Measurements from ENCODE around the gene DARS1.

DARS1 gene

DNA sequence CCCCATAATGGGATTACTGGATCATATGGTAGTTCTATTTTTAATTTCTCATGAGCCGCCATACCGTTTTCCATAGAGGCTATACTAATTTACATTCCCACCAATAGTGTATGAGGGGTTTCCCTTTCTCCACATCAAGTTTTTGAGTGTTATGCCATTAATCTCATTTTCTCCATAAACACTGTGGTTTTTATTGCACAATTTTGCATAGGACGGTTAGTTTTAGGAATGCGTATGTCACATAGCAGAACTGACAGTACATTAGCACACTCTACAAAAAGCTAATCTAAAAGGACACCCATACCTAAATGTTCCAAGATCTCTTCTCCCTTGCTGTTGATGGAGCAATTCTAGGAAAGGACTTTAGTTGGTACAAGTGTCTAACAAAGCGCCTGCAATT is 32.5 kb downstream of the DARS1 start:
- no peak overlapping the region for H3K4me3 ChIP-seq (ENCODE audit: low read length)
- no peak for DNase-seq (ENCODE audit: low read depth, low spot score)

DNA sequence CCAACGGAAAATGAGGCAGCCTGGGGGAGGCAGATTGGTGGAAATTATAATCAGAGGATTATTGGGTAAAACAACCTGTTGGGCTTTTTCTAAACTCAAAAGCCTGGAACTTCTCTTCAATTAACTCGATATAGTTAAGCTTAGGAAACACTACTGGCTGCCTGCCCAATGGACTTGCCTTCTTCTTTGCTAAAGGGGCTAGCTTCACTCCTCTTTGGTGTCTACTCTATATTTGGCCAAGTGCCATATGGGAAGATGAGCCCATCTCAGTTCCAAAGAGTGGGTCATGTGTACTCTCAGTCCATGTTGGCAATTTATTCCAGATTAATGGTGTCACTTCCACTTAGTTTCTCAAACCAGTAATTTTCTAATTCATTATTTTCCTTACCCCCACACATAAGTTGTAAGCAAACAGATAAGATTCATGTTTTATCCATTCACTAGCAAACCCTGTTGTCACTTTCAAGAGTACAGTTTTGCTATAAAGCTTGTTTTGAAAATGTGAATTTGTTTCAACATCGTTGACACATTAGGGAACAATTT is 34.3 kb downstream of the DARS1 start:
- no peak overlapping the region for H3K4me3 ChIP-seq (ENCODE audit: low read length)
- no peak for DNase-seq (ENCODE audit: low read depth, low spot score)

DNA sequence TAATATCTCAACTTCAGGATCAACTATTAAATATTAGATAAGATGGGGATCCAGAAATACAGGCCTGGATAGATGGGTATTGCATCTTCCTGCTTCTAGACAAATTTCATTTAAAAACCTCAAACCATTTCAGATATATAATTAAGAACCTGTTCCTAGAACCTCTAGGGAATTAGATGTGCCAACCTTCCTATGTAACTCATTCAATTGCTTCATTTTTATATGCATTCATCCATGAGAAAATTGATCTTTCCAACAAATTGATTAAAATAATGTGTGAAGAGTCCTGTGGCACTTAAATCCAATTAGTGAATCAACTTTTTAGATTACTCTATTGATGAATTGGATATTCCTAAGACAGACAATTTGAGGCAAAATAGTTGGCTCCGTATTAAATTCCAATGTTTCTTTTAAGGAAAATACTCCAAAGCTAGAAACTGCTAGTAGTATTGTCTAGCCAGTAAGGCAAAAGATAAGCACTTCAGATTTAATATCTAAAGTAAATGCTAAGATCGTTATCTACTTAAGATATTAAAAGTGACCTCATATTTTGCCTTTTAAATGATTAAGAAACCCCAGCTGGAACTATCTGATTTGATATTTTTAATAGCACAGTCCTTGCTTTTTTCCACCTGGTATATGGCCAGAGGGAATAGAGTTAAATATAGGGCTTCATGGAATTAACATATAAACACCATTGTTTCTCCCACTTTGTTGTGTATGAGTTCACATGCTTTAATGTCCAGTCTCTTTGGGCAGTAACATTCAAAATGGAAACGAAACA is 35.8 kb downstream of the DARS1 start:
- H3K4me3 ChIP-seq (ENCODE audit: low read length): no peak overlapping the region
- DNase-seq (ENCODE audit: low read depth, low spot score): no peak

DNA sequence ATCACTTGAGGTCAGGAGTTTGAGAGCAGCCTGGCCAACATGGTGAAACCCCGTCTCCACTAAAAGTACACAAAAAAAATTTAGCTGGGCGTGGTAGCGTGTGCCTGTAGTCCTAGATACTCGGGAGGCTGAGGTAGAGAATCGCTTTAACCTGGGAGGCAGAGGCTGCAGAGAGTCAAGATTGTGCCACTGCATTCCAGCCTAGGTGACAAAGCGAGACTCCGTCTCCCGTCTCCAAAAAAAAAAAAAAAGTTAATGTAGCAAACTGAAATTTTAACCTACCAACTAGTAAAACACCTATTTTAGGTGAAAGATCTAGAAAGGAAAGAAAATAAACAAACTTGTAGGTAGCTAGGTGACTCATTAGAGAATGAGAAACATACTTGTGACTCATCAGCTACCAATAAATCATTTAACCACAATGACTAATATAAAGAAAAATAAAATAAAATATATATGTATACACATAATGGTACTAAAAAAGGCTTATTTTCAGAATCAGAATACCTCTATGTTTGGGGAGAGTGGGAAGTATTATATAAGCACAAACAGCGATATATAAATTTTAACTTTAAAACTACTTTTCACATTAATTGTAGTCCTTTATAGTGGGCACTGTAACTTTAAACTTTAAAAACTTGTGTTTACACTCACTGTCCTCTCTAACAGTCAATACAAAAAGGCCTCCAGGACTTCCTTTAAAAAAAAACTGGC is 36.6 kb downstream of the DARS1 start:
- no peak for DNase-seq (ENCODE audit: low read depth, low spot score)
- no peak overlapping the region for H3K4me3 ChIP-seq (ENCODE audit: low read length)

DNA sequence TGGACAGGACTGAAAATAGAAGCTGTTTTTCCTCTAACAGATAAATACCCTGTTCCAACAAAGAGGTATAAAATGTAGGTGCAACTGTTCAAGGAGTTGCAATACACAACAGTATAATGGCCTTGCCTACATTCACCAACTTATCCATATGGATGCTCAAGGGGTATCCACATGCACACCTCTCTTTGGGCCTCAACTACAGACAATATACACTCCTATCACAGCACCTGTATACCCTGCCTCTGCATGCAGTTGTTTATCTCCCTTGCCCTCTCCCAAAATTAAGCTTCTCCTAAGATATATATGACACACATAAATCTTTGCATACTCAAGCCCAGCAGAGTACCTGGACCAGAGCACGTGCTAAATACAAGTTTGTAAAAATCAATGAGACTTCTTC is 37.3 kb downstream of the DARS1 start:
- H3K4me3 ChIP-seq (ENCODE audit: low read length): no peak overlapping the region
- no peak for DNase-seq (ENCODE audit: low read depth, low spot score)

DNA sequence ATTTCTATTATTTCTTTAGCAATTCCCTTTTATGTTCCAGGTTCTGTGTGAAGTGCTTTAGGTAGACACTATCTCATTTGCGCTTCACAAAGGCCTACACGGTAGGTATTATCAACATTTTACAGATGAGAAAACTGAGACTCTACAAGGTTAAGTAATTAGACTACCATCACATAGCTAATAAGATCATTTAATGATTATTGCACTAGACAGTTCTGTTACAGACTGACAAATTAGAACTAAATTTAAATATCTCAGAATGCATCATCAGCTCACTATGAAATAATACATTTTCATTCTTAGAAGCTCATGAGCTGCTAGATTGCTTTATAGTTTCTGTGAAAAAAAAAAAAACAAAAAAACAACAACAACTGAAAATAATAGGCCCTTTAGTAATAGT is 37.9 kb downstream of the DARS1 start:
- no peak overlapping the region for H3K4me3 ChIP-seq (ENCODE audit: low read length)
- DNase-seq (ENCODE audit: low read depth, low spot score): no peak

DNA sequence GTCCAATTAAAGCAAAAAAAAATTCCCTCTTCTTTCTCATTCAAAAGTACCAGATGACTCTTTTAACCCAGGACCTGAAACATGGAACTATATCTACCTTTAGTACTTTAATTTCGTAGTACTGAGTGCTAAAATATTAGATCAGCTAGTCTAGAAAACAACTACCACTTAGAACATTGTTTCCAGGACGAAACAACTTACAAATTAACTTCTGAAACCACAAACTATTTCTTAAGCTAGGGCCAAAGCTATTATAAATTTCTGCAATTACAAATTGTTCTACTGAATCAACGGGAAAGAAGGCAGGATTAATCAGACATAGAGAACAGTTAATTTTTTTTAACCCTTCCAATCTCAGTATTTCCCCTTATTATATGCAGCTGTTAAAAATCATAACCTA is 39.9 kb downstream of the DARS1 start:
- no peak overlapping the region for H3K4me3 ChIP-seq (ENCODE audit: low read length)
- DNase-seq (ENCODE audit: low read depth, low spot score): no peak

DNA sequence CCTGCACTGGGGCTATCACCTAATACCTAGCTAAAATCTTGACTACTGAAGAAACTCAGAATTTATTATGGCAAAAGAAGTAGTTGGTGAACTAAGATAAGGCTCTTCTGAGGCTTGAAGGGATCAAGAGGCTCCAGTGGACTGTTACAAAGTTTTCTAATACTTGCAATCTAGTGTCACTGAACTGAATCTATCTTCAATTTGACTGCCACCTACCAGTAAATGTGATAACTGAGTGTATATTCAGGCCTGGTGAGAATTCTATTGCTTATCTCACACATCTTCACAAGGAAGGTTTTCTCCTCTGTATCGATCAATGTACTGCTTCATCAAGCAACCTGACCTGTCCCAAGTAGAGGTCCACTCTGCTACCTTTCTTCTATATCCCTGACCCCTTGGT is 40.8 kb downstream of the DARS1 start:
- H3K4me3 ChIP-seq (ENCODE audit: low read length): no peak overlapping the region
- DNase-seq (ENCODE audit: low read depth, low spot score): no peak

DNA sequence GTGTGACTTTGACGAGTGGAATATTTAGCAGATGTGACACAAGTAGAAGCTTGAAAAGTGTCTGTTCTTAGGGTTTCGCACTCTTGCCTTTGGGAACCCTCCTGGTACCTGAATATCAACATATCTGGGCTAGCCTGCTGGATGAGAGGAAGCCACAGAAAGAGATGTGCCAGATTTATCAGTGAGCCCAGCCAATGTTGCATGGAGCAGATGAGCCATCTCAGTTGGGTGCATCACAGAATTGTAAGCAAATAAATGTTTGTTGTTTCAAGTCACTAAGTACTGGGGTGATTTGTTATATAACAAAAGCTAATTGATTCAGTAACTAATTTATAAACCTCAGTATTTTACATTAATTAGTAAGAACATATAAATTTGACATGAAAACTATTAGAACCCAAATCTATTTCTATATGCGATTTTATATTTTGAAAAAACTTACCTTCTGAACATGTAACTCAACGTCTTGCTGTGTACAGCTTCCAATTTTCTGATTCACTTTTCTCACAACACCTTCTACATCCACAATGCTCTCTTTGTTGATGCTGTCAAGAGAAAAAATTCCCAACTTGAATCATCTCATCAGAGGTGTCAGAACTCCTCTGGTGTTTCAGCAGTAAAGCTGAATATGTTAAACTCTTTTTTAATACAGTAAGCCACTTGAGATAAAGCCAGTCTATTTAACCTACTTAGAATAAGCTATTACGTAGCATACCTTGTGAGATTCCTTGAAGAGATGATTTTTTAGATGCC is 42.3 kb downstream of the DARS1 start:
- no peak overlapping the region for H3K4me3 ChIP-seq (ENCODE audit: low read length)
- DNase-seq (ENCODE audit: low read depth, low spot score): no peak

DNA sequence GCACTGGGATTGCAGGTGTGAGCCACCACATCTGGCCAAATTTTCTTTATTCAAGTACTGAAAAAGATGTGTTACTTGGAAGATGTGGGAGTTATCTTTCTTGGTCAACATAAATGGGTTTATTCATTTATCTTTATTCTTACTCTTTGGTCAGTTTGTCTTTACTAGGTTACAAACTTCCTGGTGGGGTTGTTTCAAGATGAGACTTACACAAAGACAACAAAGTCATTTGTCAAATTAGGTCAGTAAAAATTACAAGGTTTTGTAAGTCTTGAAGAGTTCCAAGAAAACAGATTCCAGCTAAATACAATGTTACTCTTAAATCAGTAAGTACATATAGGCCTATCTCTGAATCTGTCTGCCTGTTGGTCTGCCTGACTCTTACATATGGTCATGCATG is 48.9 kb downstream of the DARS1 start:
- H3K4me3 ChIP-seq (ENCODE audit: low read length): no peak overlapping the region
- DNase-seq (ENCODE audit: low read depth, low spot score): no peak

DNA sequence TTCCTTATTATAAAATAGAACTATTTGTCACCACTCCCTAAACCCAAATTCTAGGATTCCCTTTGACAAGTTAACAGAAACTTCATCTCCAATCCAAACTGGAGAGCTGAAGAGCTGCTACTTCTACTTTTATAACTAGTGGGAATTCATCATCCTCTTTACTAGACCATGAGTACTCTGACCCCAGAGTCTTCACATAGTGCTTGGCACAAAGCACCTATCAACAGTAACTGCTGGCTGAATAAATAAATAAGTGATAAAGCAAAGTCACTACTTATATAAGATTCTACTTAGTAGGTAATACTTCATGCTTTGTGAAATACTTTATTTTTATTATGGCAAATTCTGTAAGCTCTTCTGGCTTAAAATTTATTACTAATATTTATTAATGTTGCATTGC is 49.5 kb downstream of the DARS1 start:
- no peak for DNase-seq (ENCODE audit: low read depth, low spot score)

DNA sequence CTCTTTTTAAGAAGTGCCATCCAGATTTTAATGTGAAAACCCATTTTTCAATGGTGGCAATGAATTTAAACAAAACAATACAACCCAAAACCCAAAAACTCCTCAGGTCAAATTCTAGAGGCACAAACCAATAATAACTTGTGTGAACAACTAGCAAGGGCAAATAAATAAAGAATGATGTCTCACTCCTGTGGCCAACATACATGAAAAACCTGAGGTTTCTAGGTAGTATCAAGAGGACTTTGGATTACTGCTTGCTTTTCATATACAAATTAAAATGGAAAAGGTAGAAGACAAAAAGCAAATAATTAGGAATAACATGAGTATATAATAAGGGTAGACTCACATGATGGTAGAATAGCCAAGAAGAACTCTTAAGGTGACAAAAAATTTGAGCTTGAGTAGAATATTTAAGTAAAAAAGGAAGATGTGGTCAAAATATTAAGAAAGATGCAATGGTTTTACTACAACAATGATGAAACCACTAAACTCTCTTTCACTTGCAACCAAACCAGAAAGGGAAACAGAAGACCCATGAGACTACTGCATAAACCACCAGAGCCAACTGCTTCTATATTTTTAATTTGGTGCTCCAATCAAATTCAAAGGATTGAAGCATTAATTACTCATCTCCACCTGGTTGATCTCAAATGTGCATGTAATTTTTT is 53.5 kb downstream of the DARS1 start:
- no peak overlapping the region for H3K4me3 ChIP-seq (ENCODE audit: low read length)
- no peak for DNase-seq (ENCODE audit: low read depth, low spot score)

More for the DNA sequence above, 49.5 kb downstream of the DARS1 start:
- no peak overlapping the region for H3K4me3 ChIP-seq (ENCODE audit: low read length)

DNA sequence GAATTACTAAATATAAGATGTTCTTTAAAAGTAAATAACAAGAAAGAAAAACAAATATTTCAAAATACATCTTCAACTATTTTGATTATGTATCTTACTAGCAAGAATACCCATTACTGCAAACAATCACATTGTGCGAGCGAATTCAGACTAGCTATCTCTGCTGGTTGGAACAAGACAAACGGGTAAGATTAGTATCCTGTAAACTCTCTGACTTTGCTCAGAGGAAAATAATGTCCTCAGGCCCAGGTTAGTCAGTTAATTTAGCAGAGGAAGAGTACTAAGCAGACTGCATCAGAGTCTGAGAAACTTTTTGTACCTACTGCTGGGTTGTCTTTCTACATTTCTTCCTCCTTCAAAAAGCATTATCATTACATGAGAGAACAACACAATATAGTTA is 58.8 kb downstream of the DARS1 start:
- H3K4me3 ChIP-seq (ENCODE audit: low read length): no peak overlapping the region
- no peak for DNase-seq (ENCODE audit: low read depth, low spot score)

DNA sequence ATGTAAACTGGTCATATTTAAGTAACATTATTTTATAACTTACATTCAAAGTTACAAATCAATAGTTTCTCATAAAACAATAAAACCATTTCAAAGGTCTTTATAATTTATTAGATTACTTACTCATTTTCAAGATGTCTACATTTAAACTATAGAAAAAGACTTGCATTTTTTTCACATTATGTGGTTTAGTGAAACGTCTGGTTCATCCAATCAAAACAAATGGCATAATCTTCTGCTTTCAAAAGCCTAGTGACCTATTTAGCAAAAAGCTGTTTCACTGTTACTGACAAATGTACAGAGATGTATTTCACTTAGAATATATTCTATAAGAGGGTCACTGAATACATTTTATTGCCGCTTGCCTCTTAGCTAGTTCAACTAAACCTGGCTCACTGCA is 59.9 kb downstream of the DARS1 start:
- no peak for DNase-seq (ENCODE audit: low read depth, low spot score)
- H3K4me3 ChIP-seq (ENCODE audit: low read length): no peak overlapping the region

DNA sequence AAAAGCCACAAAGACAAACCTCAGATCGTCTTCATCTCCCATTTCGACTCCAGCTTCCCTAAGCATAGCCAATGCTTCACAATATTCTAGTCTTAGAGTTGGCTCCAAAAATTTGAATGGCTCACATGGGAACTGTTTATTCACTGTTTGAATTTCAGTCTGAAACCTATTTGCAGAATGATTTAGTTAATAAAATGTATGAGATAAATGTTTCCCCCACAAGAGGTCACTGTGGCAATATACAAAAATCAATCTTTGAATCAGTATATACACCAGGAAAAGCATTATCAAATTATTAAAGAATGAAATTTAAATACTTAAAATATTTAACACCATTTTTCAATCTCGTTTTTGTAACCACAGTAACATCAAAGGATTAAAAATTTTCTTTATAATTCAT is 69.2 kb downstream of the DARS1 start:
- DNase-seq (ENCODE audit: low read depth, low spot score): peak; percentile 64
- H3K4me3 ChIP-seq (ENCODE audit: low read length): no peak overlapping the region

DNA sequence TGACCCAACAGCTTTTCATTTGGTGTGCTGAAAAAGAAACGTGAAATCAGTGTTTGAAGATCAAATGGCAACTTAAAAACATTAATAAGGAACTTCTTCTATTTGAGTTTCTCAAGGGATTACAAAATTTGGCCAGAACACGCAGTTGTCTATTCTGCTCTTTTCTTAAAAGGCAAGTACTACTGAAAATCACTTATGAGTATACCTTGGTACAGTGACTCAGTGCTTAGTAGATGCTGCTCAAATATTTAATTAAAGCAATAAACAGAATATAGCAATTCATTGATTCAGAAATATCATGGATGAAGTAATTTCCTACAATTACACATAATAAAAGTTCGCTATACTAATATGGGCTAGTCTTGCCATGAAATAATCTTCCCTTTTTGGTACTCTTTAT is 70.9 kb downstream of the DARS1 start:
- DNase-seq (ENCODE audit: low read depth, low spot score): no peak

DNA sequence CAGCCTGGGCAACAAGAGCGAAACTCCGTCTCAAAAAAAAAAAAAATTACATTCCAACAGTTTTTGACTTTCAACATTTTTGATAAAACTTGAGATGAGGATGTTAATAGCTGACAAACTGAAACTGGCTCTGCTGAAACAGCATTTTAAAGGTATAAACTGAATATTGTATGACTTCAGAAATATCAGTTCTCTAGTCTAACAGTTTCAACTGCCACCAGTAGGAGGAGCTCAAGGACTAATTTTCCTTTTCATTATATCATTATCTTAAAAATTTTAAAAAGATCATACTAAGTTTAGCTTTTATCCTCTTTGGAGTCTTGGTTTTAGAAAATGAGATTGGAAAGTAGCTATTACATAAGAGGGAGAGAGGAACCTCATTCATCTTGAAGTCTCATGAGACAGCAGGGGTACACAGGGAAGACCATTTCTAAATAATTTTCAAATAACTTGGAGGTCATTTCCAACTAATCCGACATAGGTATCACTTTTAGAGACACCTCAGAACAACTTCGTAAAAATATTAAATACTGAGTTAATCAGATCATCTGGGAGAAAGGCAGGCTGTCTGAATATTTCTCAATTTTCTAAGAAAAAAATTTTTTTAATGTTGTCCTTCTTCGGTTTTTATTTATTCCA is 71.6 kb downstream of the DARS1 start:
- DNase-seq (ENCODE audit: low read depth, low spot score): peak; percentile 64
- no peak overlapping the region for H3K4me3 ChIP-seq (ENCODE audit: low read length)

More for the DNA sequence above, 70.9 kb downstream of the DARS1 start:
- no peak overlapping the region for H3K4me3 ChIP-seq (ENCODE audit: low read length)

DNA sequence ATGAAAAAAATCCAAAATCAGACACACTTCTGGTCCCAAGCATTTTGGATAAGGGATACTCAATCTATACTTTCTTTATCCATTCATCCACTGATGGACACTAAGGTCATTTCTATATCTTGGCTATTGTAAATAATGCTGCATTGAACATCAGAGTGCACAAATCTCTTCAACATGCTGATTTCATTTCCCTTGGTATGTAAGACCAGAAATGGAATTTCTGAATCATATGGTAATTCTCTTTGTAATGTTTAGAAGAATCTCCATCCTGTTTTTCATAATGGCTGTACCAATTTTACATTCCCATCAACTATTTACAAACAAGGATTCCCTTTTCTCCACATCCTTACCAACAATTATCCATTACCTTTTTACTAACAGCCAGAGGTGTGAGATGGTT is 75.5 kb downstream of the DARS1 start:
- DNase-seq (ENCODE audit: low read depth, low spot score): no peak
- no peak overlapping the region for H3K4me3 ChIP-seq (ENCODE audit: low read length)

DNA sequence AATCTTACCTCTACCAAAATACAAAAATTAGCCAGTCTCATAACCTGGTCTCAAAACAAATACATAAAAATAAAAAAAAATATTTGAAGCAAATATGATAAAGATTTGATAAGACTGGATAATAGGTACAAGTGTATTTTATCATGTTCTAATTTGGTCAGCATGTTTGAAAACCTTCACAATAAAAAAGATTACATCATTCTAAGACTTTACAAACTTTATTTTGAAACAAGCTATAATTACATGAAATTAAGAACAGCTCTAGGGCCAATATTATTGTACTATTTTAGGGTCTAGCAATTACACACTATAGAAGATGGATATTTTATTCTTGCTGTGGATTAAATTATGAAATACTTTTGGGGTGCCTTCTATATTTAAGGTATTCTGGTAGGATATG is 79.7 kb downstream of the DARS1 start:
- no peak for DNase-seq (ENCODE audit: low read depth, low spot score)
- no peak overlapping the region for H3K4me3 ChIP-seq (ENCODE audit: low read length)

Measured in Jurkat, Clone E6-1 (cell line).